ENCODE results near the gene LMNTD2. TPM values are rescaled to one million over a fixed set of nuclear protein-coding genes. Genes with fewer than 3 reads are reported as not detected.
"Not testable (repeated sequence)": the region's sequence is repeated elsewhere in the genome, so short reads cannot be mapped to it uniquely, and the experiment has no call there.

LMNTD2 gene
- total RNA-seq, 2 experiments from 2014 or later: 3.4 to 4.8 TPM

DNA sequence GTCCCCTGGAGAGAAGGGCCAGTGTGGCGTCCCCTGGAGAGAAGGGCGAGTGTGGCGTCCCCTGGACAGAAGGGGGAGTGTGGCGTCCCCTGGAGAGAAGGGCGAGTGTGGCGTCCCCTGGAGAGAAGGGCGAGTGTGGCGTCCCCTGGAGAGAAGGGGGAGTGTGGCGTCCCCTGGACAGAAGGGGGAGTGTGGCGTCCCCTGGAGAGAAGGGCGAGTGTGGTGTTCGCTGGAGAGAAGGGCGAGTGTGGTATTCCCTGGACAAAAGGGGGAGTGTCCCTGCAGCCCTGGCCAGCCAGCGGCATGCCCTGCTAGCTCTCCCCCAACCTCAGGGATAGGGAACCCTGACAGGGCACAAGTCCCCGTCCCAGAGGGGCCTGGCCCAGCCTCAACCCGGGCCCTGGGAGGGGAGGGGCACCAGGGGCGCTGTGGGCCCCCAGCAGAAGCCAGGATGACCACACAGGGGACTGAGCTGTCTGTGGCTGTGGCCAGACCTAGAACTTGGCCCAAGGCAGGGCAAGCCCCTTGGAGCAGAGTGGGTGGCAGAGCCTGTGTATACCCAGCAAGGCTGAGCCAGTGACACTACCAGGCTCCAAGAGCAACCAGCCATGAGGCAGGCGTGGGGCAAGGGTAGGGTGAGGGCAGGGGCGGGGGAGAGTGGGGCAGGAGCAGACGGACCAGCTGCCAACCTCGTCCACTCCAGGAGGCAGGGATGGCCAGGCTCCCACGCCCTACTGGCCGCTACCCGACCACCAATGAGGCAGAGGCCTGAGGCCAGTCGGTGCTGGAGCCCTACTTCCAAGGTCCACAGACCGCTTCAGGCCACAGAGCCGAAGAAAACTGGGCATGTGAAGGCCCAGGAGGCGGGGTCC lies 29.3 kb downstream of the LMNTD2 start:
- peaks cover 10% of the 10 kb centered on the region for H3K36me3 Mint-ChIP-seq (ENCODE audit: low read depth)
- H3K9me3 Mint-ChIP-seq: no peaks in the 10 kb centered on the region
- CTCF ChIA-PET: interaction anchor here (0.6 to 5.2 kb wide), 3 partner anchors 13 to 122 kb away, joined by 3 to 36 read pairs (median 6); no protein-coding TSS in a partner anchor
- no peaks in the 10 kb centered on the region for H3K27me3 Mint-ChIP-seq
- H3K4me1 Mint-ChIP-seq: peaks cover 5% of the 10 kb centered on the region
- POLR2A ChIA-PET: no interaction called here
- DNase-seq: no peak
- no peak overlapping the region for H3K4me3 Mint-ChIP-seq
- no peak overlapping the region for H3K27ac Mint-ChIP-seq

DNA sequence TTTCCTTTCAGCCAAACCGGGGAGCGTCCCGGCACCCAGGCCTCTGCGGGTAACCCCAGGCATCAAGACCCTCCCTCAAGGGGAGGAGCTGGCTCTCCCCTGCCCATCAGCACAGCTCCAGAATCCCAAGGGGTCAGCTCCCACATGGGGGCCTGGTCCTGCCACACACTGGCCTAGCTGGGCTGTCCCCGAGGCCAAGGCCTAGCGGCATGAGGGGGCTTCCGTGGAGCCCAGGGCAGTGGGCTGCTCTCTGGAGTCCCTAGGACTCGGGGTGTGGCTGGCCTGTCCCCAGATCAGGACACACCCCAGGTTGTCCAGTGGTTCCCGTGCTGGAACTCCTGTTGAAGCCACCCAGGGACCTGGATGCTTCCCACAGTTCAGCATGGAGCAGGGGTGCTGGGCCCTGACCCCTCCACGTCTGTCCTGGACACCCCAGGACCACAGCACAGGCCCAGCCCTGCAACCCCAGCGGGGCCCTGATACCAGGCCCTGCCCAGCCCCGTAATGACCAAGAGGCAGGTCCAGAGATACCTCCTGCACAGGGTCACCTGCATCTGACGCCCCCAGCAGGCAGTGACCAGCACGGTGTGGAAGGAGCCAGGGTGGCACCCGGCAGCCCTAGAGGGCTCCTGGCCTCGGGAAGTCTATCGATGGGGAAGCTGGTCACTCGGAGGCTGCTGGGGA lies 30.7 kb downstream of the LMNTD2 start:
- H3K4me3 Mint-ChIP-seq: no peak overlapping the region
- no peak for DNase-seq
- ChIA-PET POLR2A (interaction anchor here (0.5 to 0.6 kb wide), 2 partner anchors 10 to 21 kb away, joined by 3 to 4 read pairs; no protein-coding TSS in a partner anchor), CTCF (no interaction called here)
- peaks cover 10% of the 10 kb centered on the region for H3K36me3 Mint-ChIP-seq (ENCODE audit: low read depth)
- H3K27ac Mint-ChIP-seq: no peak overlapping the region
- H3K9me3 Mint-ChIP-seq: no peaks in the 10 kb centered on the region
- H3K4me1 Mint-ChIP-seq: peaks cover 4% of the 10 kb centered on the region
- H3K27me3 Mint-ChIP-seq: no peaks in the 10 kb centered on the region

GRCh38 chr11:528815-529727 lies 31.5 kb downstream of the LMNTD2 start:
- Mint-ChIP-seq H3K27ac (no peak overlapping the region), H3K4me3 (no peak overlapping the region), H3K4me1 (peaks cover 4% of the 10 kb centered on the region), H3K36me3 (ENCODE audit: low read depth) (peaks cover 10% of the 10 kb centered on the region), H3K9me3 (no peaks in the 10 kb centered on the region), H3K27me3 (no peaks in the 10 kb centered on the region)
- CTCF ChIA-PET: interaction anchor here (1.1 kb wide), 1 partner anchor 10 kb away, joined by 4 read pairs; no protein-coding TSS in a partner anchor
- POLR2A ChIA-PET: interaction anchor here (0.5 to 0.6 kb wide), 2 partner anchors 9 to 20 kb away, joined by 3 to 4 read pairs; no protein-coding TSS in a partner anchor
- no peak for DNase-seq

GRCh38 chr11:528166-528814 lies 32.2 kb downstream of the LMNTD2 start:
- Mint-ChIP-seq H3K36me3 (ENCODE audit: low read depth) (peaks cover 10% of the 10 kb centered on the region), H3K27ac (no peak overlapping the region), H3K9me3 (no peaks in the 10 kb centered on the region), H3K4me1 (no peaks in the 10 kb centered on the region), H3K27me3 (no peaks in the 10 kb centered on the region), H3K4me3 (no peak overlapping the region)
- POLR2A ChIA-PET: no interaction called here
- DNase-seq: no peak
- CTCF ChIA-PET: interaction anchor here (1.0 to 1.1 kb wide), 2 partner anchors 9 to 11 kb away, joined by 3 to 4 read pairs; no protein-coding TSS in a partner anchor

GRCh38 chr11:526192-526591 lies 34.3 kb downstream of the LMNTD2 start:
- H3K27me3 Mint-ChIP-seq: no peaks in the 10 kb centered on the region
- H3K4me1 Mint-ChIP-seq: no peaks in the 10 kb centered on the region
- CTCF ChIA-PET: interaction anchor here (1.2 kb wide), 1 partner anchor 28 kb away, joined by 3 read pairs; no protein-coding TSS in a partner anchor
- POLR2A ChIA-PET: no interaction called here
- no peak overlapping the region for H3K4me3 Mint-ChIP-seq
- no peaks in the 10 kb centered on the region for H3K9me3 Mint-ChIP-seq
- H3K36me3 Mint-ChIP-seq (ENCODE audit: low read depth): peaks cover 2% of the 10 kb centered on the region
- DNase-seq: no peak
- no peak overlapping the region for H3K27ac Mint-ChIP-seq

DNA sequence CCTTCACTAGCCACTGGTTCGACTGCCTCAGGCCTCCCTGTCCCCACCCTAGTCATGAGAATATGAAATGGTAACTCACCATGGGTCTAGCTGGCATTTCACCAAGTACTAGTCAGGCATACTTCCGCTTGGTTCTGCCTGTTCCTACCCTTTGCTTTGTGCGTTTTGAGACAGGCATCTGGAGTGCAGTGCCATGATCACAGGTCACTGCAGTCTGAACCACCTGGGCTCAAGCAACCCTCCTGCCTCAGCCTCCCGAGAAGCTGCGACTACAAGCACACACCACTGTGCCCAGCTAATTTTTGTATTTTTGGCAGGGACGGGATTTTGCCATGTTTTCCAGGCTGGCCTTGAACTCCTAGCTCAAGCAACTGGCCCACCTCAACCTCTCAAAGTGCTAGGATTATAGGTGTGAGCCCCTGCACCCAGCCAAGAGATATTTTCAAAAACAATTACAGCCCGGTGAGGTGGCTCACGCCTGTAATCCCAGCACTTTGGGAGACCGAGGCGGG lies 39.3 kb downstream of the LMNTD2 start:
- Mint-ChIP-seq H3K9me3 (peaks cover 7% of the 10 kb centered on the region), H3K4me1 (peaks cover 10% of the 10 kb centered on the region), H3K27me3 (no peaks in the 10 kb centered on the region), H3K4me3 (no peak overlapping the region), H3K27ac (no peak overlapping the region), H3K36me3 (ENCODE audit: low read depth) (peaks cover 7% of the 10 kb centered on the region)
- DNase-seq: no peak
- POLR2A ChIA-PET: no interaction called here
- CTCF ChIA-PET: no interaction called here

GRCh38 chr11:520428-521176 lies 39.9 kb downstream of the LMNTD2 start:
- no peak overlapping the region for H3K27ac Mint-ChIP-seq
- H3K4me3 Mint-ChIP-seq: no peak overlapping the region
- peaks cover 11% of the 10 kb centered on the region for H3K9me3 Mint-ChIP-seq
- H3K4me1 Mint-ChIP-seq: peaks cover 10% of the 10 kb centered on the region
- H3K36me3 Mint-ChIP-seq (ENCODE audit: low read depth): peaks cover 9% of the 10 kb centered on the region
- peak; percentile 22 for DNase-seq
- CTCF ChIA-PET: interaction anchor here (0.6 kb wide), 1 partner anchor 47 kb away, joined by 3 read pairs; no protein-coding TSS in a partner anchor
- no peaks in the 10 kb centered on the region for H3K27me3 Mint-ChIP-seq
- POLR2A ChIA-PET: no interaction called here

- Mint-ChIP-seq H3K9me3 (peaks cover 11% of the 10 kb centered on the region), H3K27ac (no peak overlapping the region), H3K36me3 (ENCODE audit: low read depth) (peaks cover 16% of the 10 kb centered on the region), H3K27me3 (no peaks in the 10 kb centered on the region), H3K4me1 (peaks cover 10% of the 10 kb centered on the region), H3K4me3 (peak overlapping the region; percentile 64)
- ChIA-PET CTCF (interaction anchor here (0.6 to 2.6 kb wide), 67 partner anchors 9 to 303 kb away, joined by 3 to 64 read pairs (median 4); partner anchors contain the start of genes HRAS, PHRF1, PIDD1 and RNH1), POLR2A (no interaction called here)
- peak; percentile 86 for DNase-seq
These were observed 41.9 kb downstream of the LMNTD2 start for GRCh38 chr11:518463-519202.

GRCh38 chr11:516918-517685 lies 43.4 kb downstream of the LMNTD2 start:
- POLR2A ChIA-PET: not testable (repeated sequence)

DNA sequence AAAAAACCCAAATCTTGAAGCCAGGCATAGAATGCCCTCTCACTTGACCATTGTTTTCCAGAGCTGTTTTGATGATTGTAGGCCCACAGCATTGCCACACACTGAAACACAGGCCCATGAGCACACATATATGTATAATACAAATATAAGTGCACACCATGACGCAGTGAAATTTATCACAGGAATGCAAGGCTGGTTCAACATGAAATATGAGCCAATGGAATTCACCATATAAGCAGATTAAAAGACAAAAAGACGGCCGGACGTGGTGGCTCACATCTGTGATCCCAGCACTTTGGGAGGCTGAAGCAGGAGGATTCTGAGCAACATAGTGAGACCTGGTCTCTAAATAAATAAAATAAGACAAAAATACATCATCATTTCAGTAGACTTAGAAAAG lies 44.1 kb downstream of the LMNTD2 start:
- DNase-seq: no peak
- Mint-ChIP-seq H3K27me3 (no peaks in the 10 kb centered on the region), H3K36me3 (ENCODE audit: low read depth) (peaks cover 18% of the 10 kb centered on the region), H3K4me3 (no peak overlapping the region), H3K27ac (no peak overlapping the region), H3K4me1 (peaks cover 10% of the 10 kb centered on the region), H3K9me3 (peaks cover 11% of the 10 kb centered on the region)
- CTCF ChIA-PET: interaction anchor here (0.5 kb wide), 1 partner anchor 154 kb away, joined by 4 read pairs; no protein-coding TSS in a partner anchor
- POLR2A ChIA-PET: no interaction called here

More at GRCh38 chr11:516918-517685, 43.4 kb downstream of the LMNTD2 start:
- peaks cover 16% of the 10 kb centered on the region for H3K36me3 Mint-ChIP-seq (ENCODE audit: low read depth)
- DNase-seq, H3K4me3 Mint-ChIP-seq, H3K27ac Mint-ChIP-seq, H3K4me1 Mint-ChIP-seq, H3K27me3 Mint-ChIP-seq: not testable (repeated sequence)
- CTCF ChIA-PET: interaction anchor here (0.5 to 2.6 kb wide), 2 partner anchors 10 to 153 kb away, joined by 4 to 64 read pairs; partner anchors contain the start of gene RNH1
- peaks cover 11% of the 10 kb centered on the region for H3K9me3 Mint-ChIP-seq
